Natural killer cell (primary cell): ENCODE data around the gene OTOP2. TPM values are rescaled to one million over a fixed set of nuclear protein-coding genes. Genes with fewer than 3 reads are reported as not detected.

Source experiments
- ATAC-seq, 3 donors: fragments of 150-1000 bp in 2 of 3; fragments of 200-7000 bp in 1 of 3; cut with Tn5 transposase; 1 replicate in 1 of 3; 2 replicates in 2 of 3; pipeline ENCODE4 v1.10.0; 2021; ENCODE audit warnings: mild to moderate bottlenecking in 2 of 3, moderate library complexity in 2 of 3
- DNase-seq, 2 donors: peaks; one replicate each; pipeline versions ENCODE4 v3.0.0 to v3.0.0-alpha.2; 2013 to 2021; ENCODE audit warnings: mixed read lengths in 1 of 2
- H3K27ac ChIP-seq: one replicate; pipeline ENCODE4 v1.5.1; 2013; ENCODE audit warnings: mild to moderate bottlenecking, low read length
- H3K27me3 ChIP-seq: one replicate; pipeline ENCODE4 v1.6.1; 2013; ENCODE audit warnings: low read length; ENCODE audit not compliant: control insufficient read depth, insufficient read depth
- H3K36me3 ChIP-seq: one replicate; pipeline ENCODE4 v1.6.1; 2013; ENCODE audit warnings: low read length; ENCODE audit not compliant: control insufficient read depth, insufficient read depth
- H3K4me1 ChIP-seq: one replicate; pipeline ENCODE4 v1.6.1; 2013; ENCODE audit warnings: low read length; ENCODE audit not compliant: control insufficient read depth, insufficient read depth
- H3K4me3 ChIP-seq: one replicate; pipeline ENCODE4 v1.5.1; 2013; ENCODE audit warnings: low read length
- H3K9me3 ChIP-seq: one replicate; pipeline ENCODE4 v1.6.1; 2013; ENCODE audit warnings: low read length; ENCODE audit not compliant: control insufficient read depth, insufficient read depth
- H3K27ac Mint-ChIP-seq, 2 donors: one replicate each; pipeline ENCODE4 v1.8.0; 2022; ENCODE audit warnings: mild to moderate bottlenecking in 2 of 2, mixed read lengths in 2 of 2, moderate library complexity in 1 of 2
- H3K27me3 Mint-ChIP-seq, 2 donors: one replicate each; pipeline ENCODE4 v1.8.0; 2022; ENCODE audit warnings: low read depth in 2 of 2, mixed read lengths in 2 of 2
- H3K36me3 Mint-ChIP-seq: one replicate; pipeline ENCODE4 v1.8.0; 2022; ENCODE audit warnings: mixed read lengths
- H3K4me1 Mint-ChIP-seq, 2 donors: one replicate each; pipeline ENCODE4 v1.8.0; 2022; ENCODE audit warnings: mixed read lengths in 2 of 2
- H3K4me3 Mint-ChIP-seq: one replicate; pipeline ENCODE4 v1.8.0; 2022; ENCODE audit warnings: mild to moderate bottlenecking, moderate library complexity, mixed read lengths
- H3K9me3 Mint-ChIP-seq, 2 donors: one replicate each; pipeline ENCODE4 v1.8.0; 2022; ENCODE audit warnings: mixed read lengths in 2 of 2
- WGBS: methylation state at CpG from one replicate; pipeline ENCODE4 v1.1.7; 2013; ENCODE audit warnings: missing lambda C conversion rate; ENCODE audit not compliant: insufficient coverage; 5-methylcytosine and 5-hydroxymethylcytosine counted together
- intact Hi-C: fragments of 100-400 bp; cut with micrococcal nuclease; formaldehyde crosslinking; loops from one replicate; pipeline ENCODE4 v1.14.2; 2022
- total RNA-seq, 4 donors: library from RNA; stranded (reverse); fragments of 120-200 nt in 1 of 4; gene quantifications; one replicate each; pipeline versions ENCODE4 v1.2.3 to v1.2.4, GENCODE V29; 2013 to 2022
- TF ChIP-seq, protein P1 (sequence below): fragments of 200-600 bp; IDR thresholded peaks from one replicate; pipeline ENCODE4 v1.8.0; 2022; ENCODE audit warnings: antibody characterized with exemption

The OTOP2 gene
- total RNA-seq, 3 donors from 2014 or later (not counting 1 experiment from before 2014, with no cell fraction given): not detected

DNA sequence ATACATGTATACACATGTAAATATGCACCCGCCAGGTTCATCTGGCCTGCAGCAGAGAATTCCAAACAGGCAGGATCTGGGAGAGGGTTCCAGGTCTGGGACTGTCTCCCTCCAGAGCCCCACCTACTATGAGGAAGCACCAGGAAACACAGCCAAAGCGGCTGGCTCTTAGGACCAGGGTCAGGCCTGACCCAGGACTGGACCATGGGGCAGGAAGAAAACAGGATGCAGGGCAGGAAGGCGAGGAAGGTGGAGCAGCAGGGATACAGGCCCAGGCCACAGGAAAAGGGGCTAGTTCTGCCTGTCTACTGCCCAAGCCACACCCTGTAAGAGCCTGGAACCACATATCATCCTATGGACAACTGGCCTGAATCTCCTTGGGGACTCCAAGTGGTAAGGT is 46.3 kb downstream of the OTOP2 start:
- H3K27ac Mint-ChIP-seq: no peak overlapping the region
- peak overlapping the region; percentile 53 for H3K4me3 Mint-ChIP-seq

GRCh38 chr17:74971069-74971841 is 47.2 kb downstream of the OTOP2 start:
- DNase-seq: no peak
- H3K27ac Mint-ChIP-seq: no peak overlapping the region

More for the DNA sequence above, 46.3 kb downstream of the OTOP2 start:
- WGBS: 89% methylated on average over 3 of the region's 3 CpGs
- Histone ChIP-seq H3K36me3 (no peaks in the 10 kb centered on the region), H3K27me3 (peaks cover 23% of the 10 kb centered on the region), H3K4me3 (no peak overlapping the region), H3K27ac (no peak overlapping the region), H3K9me3 (no peaks in the 10 kb centered on the region), H3K4me1 (peaks cover 17% of the 10 kb centered on the region)
- Mint-ChIP-seq H3K27me3 (peaks cover 7 to 18% of the 10 kb centered on the region in 2 donors), H3K36me3 (no peaks in the 10 kb centered on the region), H3K9me3 (no peaks in the 10 kb centered on the region), H3K4me1 (peaks cover 6% of the 10 kb centered on the region in 2 donors)
- intact Hi-C loops: no loop called here
- TF ChIP-seq, protein P1, sequence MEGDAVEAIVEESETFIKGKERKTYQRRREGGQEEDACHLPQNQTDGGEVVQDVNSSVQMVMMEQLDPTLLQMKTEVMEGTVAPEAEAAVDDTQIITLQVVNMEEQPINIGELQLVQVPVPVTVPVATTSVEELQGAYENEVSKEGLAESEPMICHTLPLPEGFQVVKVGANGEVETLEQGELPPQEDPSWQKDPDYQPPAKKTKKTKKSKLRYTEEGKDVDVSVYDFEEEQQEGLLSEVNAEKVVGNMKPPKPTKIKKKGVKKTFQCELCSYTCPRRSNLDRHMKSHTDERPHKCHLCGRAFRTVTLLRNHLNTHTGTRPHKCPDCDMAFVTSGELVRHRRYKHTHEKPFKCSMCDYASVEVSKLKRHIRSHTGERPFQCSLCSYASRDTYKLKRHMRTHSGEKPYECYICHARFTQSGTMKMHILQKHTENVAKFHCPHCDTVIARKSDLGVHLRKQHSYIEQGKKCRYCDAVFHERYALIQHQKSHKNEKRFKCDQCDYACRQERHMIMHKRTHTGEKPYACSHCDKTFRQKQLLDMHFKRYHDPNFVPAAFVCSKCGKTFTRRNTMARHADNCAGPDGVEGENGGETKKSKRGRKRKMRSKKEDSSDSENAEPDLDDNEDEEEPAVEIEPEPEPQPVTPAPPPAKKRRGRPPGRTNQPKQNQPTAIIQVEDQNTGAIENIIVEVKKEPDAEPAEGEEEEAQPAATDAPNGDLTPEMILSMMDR: no peak
- ATAC-seq (no peak), DNase-seq (no peak)

DNA sequence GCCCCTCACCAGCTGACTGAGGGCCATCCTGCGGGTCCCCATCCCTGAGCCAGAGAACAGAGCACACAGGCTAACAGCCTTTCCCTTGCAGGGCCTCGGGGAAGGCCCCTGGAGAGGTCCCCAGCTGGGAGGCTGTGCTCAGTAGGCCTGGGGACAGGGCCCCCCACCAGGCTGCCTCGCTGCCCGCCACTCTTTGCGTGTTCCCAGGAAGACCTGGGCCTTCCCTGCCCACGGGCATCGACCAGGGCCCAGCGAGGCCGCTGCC is 47.7 kb downstream of the OTOP2 start:
- intact Hi-C loops: no loop called here

More at GRCh38 chr17:74971069-74971841, 47.2 kb downstream of the OTOP2 start:
- Mint-ChIP-seq H3K4me1 (peaks cover 6% of the 10 kb centered on the region in 2 donors), H3K27me3 (peaks cover 6 to 21% of the 10 kb centered on the region in 2 donors), H3K9me3 (no peaks in the 10 kb centered on the region), H3K36me3 (no peaks in the 10 kb centered on the region), H3K4me3 (peak overlapping the region; percentile 64)
- Histone ChIP-seq H3K9me3 (no peaks in the 10 kb centered on the region), H3K4me3 (no peak overlapping the region), H3K36me3 (no peaks in the 10 kb centered on the region), H3K4me1 (peaks cover 17% of the 10 kb centered on the region), H3K27me3 (peaks cover 23% of the 10 kb centered on the region), H3K27ac (no peak overlapping the region)
- TF ChIP-seq, protein P1: no peak
- WGBS: 94% methylated on average over 8 of the region's 8 CpGs
- intact Hi-C loops: no loop called here
- no peak for ATAC-seq

More for the DNA sequence above, 47.7 kb downstream of the OTOP2 start:
- Mint-ChIP-seq H3K27ac (no peak overlapping the region), H3K27me3 (peaks cover 6 to 23% of the 10 kb centered on the region in 2 donors), H3K36me3 (no peaks in the 10 kb centered on the region), H3K4me1 (peaks cover 6% of the 10 kb centered on the region in 2 donors), H3K9me3 (no peaks in the 10 kb centered on the region), H3K4me3 (peak overlapping the region; percentile 64)
- H3K9me3 ChIP-seq: no peaks in the 10 kb centered on the region
- ATAC-seq: no peak
- no peak for DNase-seq
- peaks cover 23% of the 10 kb centered on the region for H3K27me3 ChIP-seq
- H3K36me3 ChIP-seq: no peaks in the 10 kb centered on the region
- H3K27ac ChIP-seq: no peak overlapping the region
- H3K4me1 ChIP-seq: peaks cover 17% of the 10 kb centered on the region
- TF ChIP-seq, protein P1: no peak
- WGBS: 41% methylated on average over 9 of the region's 9 CpGs
- H3K4me3 ChIP-seq: no peak overlapping the region
